ENCODE measurements around the gene LCN2. TPM values are rescaled to one million over a fixed set of nuclear protein-coding genes. Genes with fewer than 3 reads are reported as not detected.

Gene LCN2
- total RNA-seq, 1 experiment from 2014 or later = 537 TPM

GRCh38 chr9:128124451-128124850 is 24.8 kb upstream of the LCN2 start:
- H2AFZ ChIP-seq = no peak overlapping the region
- TF ChIP-seq, protein P1, sequence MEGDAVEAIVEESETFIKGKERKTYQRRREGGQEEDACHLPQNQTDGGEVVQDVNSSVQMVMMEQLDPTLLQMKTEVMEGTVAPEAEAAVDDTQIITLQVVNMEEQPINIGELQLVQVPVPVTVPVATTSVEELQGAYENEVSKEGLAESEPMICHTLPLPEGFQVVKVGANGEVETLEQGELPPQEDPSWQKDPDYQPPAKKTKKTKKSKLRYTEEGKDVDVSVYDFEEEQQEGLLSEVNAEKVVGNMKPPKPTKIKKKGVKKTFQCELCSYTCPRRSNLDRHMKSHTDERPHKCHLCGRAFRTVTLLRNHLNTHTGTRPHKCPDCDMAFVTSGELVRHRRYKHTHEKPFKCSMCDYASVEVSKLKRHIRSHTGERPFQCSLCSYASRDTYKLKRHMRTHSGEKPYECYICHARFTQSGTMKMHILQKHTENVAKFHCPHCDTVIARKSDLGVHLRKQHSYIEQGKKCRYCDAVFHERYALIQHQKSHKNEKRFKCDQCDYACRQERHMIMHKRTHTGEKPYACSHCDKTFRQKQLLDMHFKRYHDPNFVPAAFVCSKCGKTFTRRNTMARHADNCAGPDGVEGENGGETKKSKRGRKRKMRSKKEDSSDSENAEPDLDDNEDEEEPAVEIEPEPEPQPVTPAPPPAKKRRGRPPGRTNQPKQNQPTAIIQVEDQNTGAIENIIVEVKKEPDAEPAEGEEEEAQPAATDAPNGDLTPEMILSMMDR (conservative IDR thresholded peaks at IDR 0.05) = no peak
- no peak for DNase-seq
- peaks cover 15% of the 10 kb centered on the region; the same call in 1 of the 2 replicates for H3F3A ChIP-seq (ENCODE audit: insufficient read depth, low read depth)
- H4K20me1 ChIP-seq (ENCODE audit: insufficient read depth) = peaks cover 19% of the 10 kb centered on the region
- H3K9me2 ChIP-seq (ENCODE audit: insufficient read depth) = no peaks in the 10 kb centered on the region
- H3K27me3 ChIP-seq (ENCODE audit: insufficient read depth, low read depth) = no peaks in the 10 kb centered on the region
- H3K79me2 ChIP-seq (ENCODE audit: low read depth) = peaks cover 42% of the 10 kb centered on the region
- H3K36me3 ChIP-seq (ENCODE audit: low read depth) = no peaks in the 10 kb centered on the region
- intact Hi-C loops (cut with micrococcal nuclease; ENCODE audit: unreplicated experiment) = loop anchor here (2.0 kb wide), 1 partner anchor 130 kb away; no protein-coding TSS in a partner anchor
- H3K4me1 ChIP-seq (replicated peaks; ENCODE audit: insufficient read depth) = peaks cover 19% of the 10 kb centered on the region
- no TSS peak for BruUV-seq (replicated peaks)
- no peak overlapping the region for H3K27ac ChIP-seq
- no peaks in the 10 kb centered on the region for H3K9me3 ChIP-seq (ENCODE audit: insufficient read depth, low read depth)
- POLR2A ChIA-PET (ENCODE audit: unreplicated experiment) = interaction anchor here (0.6 to 1.1 kb wide), 3 partner anchors 36 to 227 kb away, joined by 3 to 11 read pairs (median 5); partner anchors contain the start of gene BBLN
- no peak overlapping the region for H3K4me2 ChIP-seq
- no peak overlapping the region for H3K4me3 ChIP-seq
- CTCF ChIA-PET = interaction anchor here (0.6 to 1.5 kb wide), 8 partner anchors 13 to 287 kb away, joined by 3 to 9 read pairs (median 3); no protein-coding TSS in a partner anchor

GRCh38 chr9:128124873-128125579 is 24.2 kb upstream of the LCN2 start:
- Histone ChIP-seq H2AFZ (no peak overlapping the region), H3K4me3 (no peak overlapping the region; the same call in 1 of the 2 replicates), H3K9me2 (ENCODE audit: insufficient read depth) (no peaks in the 10 kb centered on the region), H3K27me3 (ENCODE audit: insufficient read depth, low read depth) (no peaks in the 10 kb centered on the region), H3K79me2 (ENCODE audit: low read depth) (peaks cover 42% of the 10 kb centered on the region), H3K36me3 (ENCODE audit: low read depth) (no peaks in the 10 kb centered on the region), H4K20me1 (ENCODE audit: insufficient read depth) (peaks cover 19% of the 10 kb centered on the region), H3K4me2 (peak overlapping the region; percentile 91; the same call in 1 of the 2 replicates), H3K4me1 (replicated peaks; ENCODE audit: insufficient read depth) (peaks cover 22% of the 10 kb centered on the region), H3F3A (ENCODE audit: insufficient read depth, low read depth) (peaks cover 15% of the 10 kb centered on the region; the same call in 1 of the 2 replicates), H3K27ac (no peak overlapping the region), H3K9me3 (ENCODE audit: insufficient read depth, low read depth) (no peaks in the 10 kb centered on the region)
- intact Hi-C loops (cut with micrococcal nuclease; ENCODE audit: unreplicated experiment) = loop anchor here (2.0 to 5.0 kb wide), 4 partner anchors 130 to 427 kb away; partner anchors contain the start of genes GOLGA2, SLC27A4, SPTAN1 and SWI5
- peak; percentile 58 to 85 for DNase-seq
- POLR2A ChIA-PET (ENCODE audit: unreplicated experiment) = interaction anchor here (0.6 to 1.1 kb wide), 3 partner anchors 35 to 226 kb away, joined by 3 to 11 read pairs (median 5); partner anchors contain the start of gene BBLN
- no TSS peak for BruUV-seq (replicated peaks)
- CTCF ChIA-PET = interaction anchor here (0.6 to 1.5 kb wide), 8 partner anchors 14 to 286 kb away, joined by 3 to 9 read pairs (median 3); no protein-coding TSS in a partner anchor
- no peak for TF ChIP-seq EZH2 (IDR thresholded peaks at IDR 0.05; ENCODE audit: low read depth)
- TF ChIP-seq, protein P1 (conservative IDR thresholded peaks at IDR 0.05) = peak; percentile 83

GRCh38 chr9:128125580-128126354 is 23.5 kb upstream of the LCN2 start:
- Histone ChIP-seq H4K20me1 (ENCODE audit: insufficient read depth) (peaks cover 16% of the 10 kb centered on the region), H3F3A (ENCODE audit: insufficient read depth, low read depth) (peaks cover 13% of the 10 kb centered on the region; the same call in 1 of the 2 replicates), H3K4me2 (peak overlapping the region; percentile 91), H3K9me3 (ENCODE audit: insufficient read depth, low read depth) (no peaks in the 10 kb centered on the region), H3K4me1 (replicated peaks; ENCODE audit: insufficient read depth) (peaks cover 22% of the 10 kb centered on the region), H3K27ac (no peak overlapping the region), H3K36me3 (ENCODE audit: low read depth) (no peaks in the 10 kb centered on the region), H3K4me3 (peak overlapping the region; percentile 86; the same call in 1 of the 2 replicates), H3K9me2 (ENCODE audit: insufficient read depth) (no peaks in the 10 kb centered on the region), H3K79me2 (ENCODE audit: low read depth) (peaks cover 42% of the 10 kb centered on the region), H3K27me3 (ENCODE audit: insufficient read depth, low read depth) (no peaks in the 10 kb centered on the region), H2AFZ (no peak overlapping the region)
- ChIA-PET CTCF (interaction anchor here (0.6 to 1.5 kb wide), 5 partner anchors 15 to 385 kb away, joined by 3 to 9 read pairs (median 3); no protein-coding TSS in a partner anchor), POLR2A (ENCODE audit: unreplicated experiment) (interaction anchor here (1.1 kb wide), 1 partner anchor 34 kb away, joined by 3 read pairs; the partner anchor contains the start of gene BBLN)
- intact Hi-C loops (cut with micrococcal nuclease; ENCODE audit: unreplicated experiment) = loop anchor here (2.0 to 5.0 kb wide), 4 partner anchors 129 to 427 kb away; partner anchors contain the start of genes GOLGA2, SLC27A4, SPTAN1 and SWI5
- no peak for DNase-seq
- no TSS peak for BruUV-seq (replicated peaks)
- no peak for TF ChIP-seq EZH2 (IDR thresholded peaks at IDR 0.05; ENCODE audit: low read depth)
- TF ChIP-seq, protein P1 (conservative IDR thresholded peaks at IDR 0.05) = no peak

Data from PC-9 (cell line).